ENCODE measurements around the gene FAM50B.

DNA sequence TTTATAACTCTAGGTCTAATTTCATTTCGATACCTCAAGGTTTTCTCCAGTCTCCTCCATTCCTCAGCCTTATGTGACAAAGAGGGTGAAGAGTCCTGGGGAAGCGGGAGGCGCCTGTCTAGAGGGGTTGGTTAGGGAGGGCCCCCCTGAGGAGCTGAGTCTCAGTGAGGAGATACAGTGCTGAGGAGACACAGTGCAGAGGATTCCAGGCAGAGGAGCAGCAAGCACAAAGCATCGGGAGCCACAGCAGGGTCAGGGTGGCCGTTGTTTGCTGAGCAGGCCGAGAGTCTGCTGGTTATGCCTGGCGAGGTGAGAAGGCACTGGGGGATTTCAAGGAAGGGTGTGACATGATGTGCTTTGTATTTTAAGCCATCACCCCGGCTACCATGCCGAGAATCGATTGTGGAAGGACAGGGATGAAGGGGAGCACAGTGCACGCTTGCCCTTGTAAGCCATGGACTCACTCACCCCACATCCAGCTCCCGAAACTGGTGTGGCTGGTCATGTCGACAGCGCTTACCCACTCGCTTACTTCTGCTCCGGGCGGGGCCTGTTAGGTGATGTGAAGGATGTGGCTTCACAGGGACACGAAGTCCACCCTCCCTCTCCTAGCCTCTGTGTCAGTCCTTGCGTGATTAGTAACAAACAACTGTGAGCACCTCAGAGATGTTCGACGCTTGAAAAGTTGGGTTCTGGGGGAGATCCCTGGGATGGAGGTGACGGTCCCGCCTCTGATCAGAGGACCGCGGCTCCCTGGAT is 30.2 kb downstream of the FAM50B start:
- TF ChIP-seq, protein P1, sequence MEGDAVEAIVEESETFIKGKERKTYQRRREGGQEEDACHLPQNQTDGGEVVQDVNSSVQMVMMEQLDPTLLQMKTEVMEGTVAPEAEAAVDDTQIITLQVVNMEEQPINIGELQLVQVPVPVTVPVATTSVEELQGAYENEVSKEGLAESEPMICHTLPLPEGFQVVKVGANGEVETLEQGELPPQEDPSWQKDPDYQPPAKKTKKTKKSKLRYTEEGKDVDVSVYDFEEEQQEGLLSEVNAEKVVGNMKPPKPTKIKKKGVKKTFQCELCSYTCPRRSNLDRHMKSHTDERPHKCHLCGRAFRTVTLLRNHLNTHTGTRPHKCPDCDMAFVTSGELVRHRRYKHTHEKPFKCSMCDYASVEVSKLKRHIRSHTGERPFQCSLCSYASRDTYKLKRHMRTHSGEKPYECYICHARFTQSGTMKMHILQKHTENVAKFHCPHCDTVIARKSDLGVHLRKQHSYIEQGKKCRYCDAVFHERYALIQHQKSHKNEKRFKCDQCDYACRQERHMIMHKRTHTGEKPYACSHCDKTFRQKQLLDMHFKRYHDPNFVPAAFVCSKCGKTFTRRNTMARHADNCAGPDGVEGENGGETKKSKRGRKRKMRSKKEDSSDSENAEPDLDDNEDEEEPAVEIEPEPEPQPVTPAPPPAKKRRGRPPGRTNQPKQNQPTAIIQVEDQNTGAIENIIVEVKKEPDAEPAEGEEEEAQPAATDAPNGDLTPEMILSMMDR (conservative IDR thresholded peaks at IDR 0.05; ENCODE audit: low read depth, low read length) = no peak
- TF ChIP-seq MXI1 (IDR thresholded peaks at IDR 0.05; ENCODE audit: borderline replicate concordance, low read depth, low read length) = no peak
- TF ChIP-seq, protein P2, sequence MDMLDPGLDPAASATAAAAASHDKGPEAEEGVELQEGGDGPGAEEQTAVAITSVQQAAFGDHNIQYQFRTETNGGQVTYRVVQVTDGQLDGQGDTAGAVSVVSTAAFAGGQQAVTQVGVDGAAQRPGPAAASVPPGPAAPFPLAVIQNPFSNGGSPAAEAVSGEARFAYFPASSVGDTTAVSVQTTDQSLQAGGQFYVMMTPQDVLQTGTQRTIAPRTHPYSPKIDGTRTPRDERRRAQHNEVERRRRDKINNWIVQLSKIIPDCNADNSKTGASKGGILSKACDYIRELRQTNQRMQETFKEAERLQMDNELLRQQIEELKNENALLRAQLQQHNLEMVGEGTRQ (IDR thresholded peaks at IDR 0.05; ENCODE audit: low read depth, low read length) = no peak
- no peak for TF ChIP-seq MAZ (IDR thresholded peaks at IDR 0.05; ENCODE audit: borderline replicate concordance, low read depth, low read length)
- no peak for TF ChIP-seq BHLHE40 (IDR thresholded peaks at IDR 0.05; ENCODE audit: low read depth, low read length)

Data from IMR-90 (cell line).